HG02870 (cell line): Measurements from ENCODE around the gene CFAP97.
"Not testable (repeated sequence)": the region's sequence is repeated elsewhere in the genome, so short reads cannot be mapped to it uniquely, and the experiment has no call there.

ENCODE experiments used
- ATAC-seq: cut with Tn5 transposase; IDR thresholded peaks from one replicate; pipeline ENCODE4 v1.9.1; 2021; ENCODE audit warnings: mild to moderate bottlenecking, moderate library complexity; ENCODE audit not compliant: unreplicated experiment

Gene CFAP97

DNA sequence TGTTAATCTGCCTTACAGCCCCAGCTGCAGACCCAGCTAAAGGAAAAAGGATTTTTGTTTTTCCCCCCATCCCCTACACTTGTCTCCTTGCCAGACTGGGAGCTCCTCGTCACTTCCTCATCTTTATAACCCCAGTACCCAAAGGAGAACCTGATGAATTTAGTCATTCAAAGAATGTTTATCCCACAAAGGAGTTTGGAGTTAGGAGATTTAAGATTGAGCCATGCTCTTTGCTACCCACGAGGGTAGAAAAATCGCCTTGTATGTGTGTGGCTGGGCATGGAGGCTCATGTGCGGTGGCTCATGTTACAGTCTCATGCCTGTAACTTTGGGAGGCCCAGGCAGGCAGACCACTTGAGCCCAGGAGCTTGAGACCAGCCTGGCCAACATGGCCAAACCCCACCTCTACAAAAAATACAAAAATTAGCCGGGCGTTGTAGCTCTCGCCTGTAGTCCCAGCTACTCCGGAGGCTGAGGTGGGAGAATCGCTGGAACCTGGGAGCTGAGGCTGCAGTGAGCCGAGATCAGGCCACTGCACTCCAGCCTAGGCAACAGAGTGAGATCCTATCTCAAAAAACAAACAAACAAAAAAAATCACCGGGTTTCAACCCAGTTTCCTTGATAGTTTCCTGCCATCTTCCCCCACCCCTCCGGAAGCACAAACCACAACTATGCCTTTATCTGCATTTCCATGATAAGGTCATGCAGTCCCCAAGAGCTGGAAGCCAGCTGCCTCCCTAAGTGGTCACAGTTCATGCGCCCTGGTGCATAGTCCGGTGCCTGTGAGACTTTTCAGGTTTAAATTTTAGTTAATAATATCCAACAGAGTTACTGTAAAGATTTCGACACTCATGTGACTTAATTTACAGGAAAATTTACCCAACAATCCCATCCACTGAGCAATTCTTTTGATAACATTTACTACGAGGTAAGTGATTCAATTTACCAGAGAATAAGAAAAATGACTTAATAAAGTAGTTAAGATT, 1.5 kb downstream of the CFAP97 start:
- no peak for ATAC-seq

DNA sequence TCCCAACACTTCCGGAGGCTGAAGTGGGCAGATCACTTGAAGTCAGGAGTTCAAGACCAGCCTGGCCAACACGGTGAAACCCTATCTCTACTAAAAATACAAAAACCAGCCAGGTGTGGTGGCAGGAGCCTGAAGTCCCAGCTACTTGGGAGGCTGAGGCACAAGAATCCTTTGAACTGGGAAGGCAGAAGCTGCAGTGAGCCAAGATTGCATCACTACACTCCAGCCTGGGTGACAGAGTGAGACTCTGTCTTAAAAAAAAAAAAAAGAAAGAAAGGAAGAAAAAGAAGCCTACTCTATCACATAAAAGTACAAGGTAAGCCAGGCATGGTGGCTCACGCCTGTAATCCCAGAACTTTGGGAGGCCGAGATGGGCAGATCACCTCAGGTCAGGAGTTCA, 5.6 kb downstream of the CFAP97 start:
- ATAC-seq: not testable (repeated sequence)

DNA sequence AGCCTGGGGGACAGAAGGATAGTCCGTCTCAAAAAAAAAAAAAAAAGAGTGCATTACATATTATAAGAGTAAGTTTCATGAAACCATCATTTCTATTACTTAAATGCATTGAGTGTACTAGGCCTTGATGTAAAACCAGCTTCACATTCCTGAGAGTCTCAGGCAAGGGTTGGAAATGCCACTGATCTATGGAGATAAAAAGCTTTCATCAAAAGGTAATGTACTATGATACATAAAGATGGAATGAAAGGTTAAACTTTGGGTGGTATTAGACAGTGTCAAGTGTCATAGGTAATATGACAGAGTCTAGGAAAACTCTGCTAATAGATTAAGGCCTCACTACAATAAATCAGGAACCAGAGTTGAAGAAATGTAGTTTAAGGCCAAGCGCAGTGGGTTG, 7.4 kb downstream of the CFAP97 start:
- no peak for ATAC-seq

DNA sequence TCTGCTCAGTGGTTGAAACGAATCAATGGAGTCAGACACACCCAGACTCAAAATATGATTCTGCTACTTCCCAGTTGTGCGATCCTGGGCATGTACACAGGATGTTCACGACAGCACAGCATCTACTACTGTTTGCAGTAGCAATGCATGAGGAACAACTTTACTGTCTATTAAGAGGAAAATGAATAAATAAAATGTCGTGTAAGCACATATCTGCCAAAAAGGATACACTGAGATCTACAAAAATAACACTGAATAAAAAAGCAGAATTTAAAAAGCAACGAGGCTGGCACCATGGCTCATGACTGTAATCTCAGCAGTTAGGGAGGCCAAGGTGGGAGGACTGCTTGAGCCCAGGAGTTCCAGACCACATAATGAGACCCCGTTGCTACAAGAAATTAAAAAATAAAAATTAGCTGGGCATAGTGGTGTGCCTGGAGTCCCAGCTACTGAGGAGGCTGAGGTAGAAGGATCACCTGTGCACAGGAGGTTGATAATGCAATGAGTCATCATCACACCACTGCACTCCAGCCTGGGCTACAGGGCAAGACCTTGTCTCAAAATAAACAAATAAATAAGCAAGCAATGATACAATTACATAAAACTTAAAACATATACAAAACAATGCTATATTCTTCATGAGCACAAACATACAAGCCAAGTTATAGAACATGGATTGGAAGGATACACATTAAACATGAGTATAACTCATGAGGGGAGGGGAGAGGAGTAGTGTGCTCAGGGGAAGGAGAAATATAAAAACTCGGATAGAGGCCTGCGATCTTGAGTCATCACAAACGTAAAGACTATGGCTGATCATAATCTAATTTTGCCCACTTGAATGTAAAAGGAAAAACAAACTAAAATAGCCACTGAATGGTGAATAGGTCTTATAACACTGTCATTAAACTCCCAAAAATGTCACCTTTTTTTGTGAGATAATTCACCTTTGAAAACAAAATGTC, 8.6 kb downstream of the CFAP97 start:
- no peak for ATAC-seq

DNA sequence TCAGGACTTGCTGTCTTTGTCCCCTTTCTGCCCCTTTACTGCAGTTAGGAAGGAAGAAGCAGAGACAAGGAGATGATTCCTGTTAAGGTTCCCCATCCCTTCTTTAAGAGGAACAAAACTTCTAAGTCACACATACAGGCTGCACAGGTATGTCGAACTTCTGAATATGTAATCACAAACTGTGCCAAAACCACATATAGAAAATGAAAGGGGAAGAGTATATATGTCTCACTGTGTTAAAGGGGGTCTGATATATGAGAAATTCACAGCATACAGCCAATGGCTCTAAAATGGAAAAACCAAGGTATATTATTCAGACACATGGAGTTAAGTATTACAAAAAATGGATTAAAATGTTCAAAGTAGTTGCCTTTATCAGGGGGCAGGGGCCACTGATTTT, 11.7 kb downstream of the CFAP97 start:
- ATAC-seq: peak; percentile 81

DNA sequence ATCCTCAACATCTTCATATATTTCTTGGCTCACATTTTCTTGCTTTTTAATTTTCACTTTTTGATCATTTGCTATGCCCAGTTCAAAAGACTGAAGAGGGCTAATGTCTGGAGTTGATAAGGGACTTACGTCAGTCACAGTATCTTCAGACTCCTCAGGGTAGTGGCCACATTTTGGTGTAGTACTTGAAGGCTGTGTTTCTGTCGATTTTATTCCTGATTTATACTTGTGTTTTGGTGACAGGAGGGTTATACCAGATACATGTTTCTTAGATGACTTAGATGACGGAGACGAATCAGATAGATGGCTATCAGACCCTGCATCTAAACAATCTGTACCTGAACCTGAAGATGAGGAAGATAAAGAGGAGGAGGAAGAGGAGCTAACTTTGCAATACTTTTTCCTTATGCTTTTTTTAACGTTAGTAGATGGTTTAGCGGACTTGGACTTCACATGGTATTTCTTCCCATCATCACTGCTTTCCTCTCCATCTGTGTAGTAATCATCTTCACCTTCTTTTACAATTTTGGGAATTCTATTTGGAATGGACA, 13.4 kb downstream of the CFAP97 start:
- no peak for ATAC-seq

DNA sequence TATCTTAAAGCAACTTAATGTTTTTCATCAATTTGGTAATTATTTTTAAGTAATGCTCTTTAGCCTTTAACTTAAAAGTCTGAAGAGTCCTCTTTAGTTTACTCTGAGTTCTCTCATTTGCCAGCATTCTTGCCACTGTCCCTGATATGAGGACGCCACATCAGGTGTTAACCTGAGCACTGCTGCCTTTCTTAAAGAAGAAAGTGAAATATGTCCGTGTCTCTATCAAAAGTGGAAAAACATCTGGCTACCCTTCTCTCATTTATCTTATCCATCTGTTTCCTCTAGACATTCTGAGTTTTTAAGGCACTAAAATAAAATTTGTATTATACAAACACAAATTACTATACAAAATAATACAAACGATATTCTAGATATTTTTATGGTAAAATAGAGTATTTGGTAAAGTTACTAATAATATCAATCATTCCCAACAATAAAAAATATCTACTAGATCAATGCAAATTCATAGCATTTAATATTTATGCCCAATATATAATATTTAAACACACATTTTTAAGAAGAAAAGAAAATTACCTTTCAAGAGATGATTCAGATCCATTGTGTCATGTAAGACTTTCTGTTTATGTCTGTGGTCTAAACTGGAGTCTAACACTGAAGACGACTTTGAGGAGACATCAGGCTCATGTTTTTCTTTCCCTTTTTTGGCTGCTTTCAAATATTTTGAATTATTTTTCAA, 14.0 kb downstream of the CFAP97 start:
- ATAC-seq: no peak

DNA sequence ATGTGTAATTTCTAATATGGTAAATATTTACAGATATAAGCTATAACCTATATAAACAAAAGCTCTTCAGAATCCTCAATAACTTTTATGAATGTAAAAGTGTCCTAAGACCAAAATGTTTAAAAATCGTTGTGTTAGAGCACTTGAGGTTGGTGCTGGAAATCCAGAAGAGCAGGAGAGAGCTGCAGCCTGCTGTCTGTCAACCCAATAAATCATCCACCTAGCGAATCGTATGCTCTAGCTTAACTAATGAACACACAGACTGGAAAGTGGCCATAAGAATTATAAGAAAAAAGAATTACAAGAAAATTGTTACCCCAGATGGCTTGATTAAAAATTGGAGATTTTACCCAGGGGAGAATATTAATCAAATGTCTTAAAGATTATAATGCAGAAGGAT, 17.0 kb downstream of the CFAP97 start:
- no peak for ATAC-seq

DNA sequence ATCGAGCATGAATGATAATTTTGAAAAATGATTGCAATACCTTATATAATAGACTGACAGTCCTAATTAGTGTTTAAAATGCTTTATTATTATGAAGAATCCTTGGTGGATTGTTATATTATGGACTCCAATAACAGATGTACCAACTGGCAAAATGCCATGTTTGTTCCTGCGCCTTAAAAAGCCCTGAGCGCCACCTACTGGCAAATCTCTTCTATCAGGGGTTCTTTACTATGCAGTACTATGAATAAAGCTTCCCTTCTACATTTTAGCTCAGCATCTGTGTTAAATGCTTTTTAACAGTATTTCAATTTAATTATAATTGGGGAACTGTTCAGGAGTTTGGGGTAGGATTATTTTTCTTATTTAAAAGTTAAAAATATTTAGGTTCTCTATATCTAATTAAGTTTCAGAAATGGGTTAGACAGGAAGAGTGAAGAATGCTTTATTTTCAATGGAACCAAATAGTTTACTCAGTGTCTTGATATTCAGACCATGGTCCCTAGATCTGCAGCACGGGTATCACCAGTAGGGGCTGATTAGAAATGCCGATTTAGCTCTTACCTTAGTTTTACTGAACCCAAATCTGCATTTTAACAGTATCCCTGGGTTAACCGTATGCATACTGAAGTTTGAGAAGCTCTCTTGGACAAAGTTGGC, 20.0 kb downstream of the CFAP97 start:
- ATAC-seq: peak; percentile 49

DNA sequence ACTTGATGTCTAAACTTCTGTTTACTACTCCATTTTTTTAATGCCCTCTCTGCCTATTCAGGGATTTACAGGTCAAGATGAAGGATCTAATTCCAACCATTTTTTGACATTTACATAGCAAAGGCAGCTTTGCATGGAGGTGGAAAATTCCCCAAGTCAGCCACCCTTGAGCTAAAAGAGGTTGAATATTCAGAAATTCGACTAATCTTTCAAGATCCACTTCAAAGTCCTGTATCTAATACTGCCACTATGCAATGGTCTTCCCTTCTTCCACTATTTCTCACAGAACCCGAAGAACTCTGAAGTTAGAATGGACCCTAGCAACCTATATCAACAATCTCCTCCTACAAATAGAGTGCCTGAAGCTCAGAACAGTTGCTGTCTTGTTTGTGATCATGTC, 21.6 kb downstream of the CFAP97 start:
- ATAC-seq: no peak

DNA sequence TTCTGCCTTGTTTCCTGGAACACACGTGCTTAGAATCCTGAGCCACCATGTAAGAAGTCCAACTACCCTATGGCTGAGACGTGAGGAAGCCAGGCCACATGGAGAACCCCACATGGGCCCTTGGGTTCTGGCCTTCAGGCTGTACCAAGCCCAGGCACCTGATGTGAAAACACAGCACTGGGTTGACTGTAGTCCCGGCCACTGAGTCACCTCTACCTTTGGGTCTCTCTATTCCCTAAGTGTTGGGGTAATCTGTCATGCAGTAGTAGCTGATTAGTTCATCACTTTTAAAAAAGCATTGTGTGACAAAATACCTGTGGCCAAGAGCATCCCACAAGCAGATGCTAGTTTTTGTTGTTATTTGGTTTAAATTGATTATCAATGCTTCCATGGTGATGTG, 24.3 kb downstream of the CFAP97 start:
- no peak for ATAC-seq

DNA sequence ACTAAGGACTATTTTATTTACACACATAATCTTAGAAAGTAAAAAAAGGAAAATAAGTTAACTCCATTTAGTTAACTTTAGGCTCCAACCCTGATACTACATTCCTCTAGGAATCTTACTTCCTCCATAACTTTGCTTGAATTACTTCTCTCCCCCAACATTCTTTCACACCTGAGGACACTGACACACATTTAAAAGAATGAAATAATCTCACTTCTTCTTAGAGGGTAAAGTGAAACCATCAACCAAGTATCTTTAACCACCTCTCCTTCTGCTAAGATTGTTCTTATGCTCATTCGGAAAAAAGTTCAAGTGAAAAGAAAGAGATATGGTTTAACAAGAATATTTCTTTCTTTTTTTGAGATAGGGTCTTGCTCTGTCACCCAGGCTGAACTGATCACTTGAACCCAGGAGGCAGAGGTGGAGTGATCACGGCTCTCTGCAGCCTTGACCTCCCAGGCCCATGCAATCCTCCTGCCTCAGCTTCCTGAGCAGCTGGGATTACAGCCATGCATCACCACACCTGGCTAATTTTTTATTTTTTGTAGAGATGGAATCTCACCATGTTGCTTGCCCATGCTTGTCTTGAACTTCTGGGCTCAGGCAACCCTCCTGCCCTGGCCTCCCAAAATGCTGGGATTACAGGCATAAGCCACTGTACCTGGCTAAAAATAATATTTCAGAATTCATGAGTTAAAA, 32.3 kb downstream of the CFAP97 start:
- ATAC-seq: peak; percentile 84

DNA sequence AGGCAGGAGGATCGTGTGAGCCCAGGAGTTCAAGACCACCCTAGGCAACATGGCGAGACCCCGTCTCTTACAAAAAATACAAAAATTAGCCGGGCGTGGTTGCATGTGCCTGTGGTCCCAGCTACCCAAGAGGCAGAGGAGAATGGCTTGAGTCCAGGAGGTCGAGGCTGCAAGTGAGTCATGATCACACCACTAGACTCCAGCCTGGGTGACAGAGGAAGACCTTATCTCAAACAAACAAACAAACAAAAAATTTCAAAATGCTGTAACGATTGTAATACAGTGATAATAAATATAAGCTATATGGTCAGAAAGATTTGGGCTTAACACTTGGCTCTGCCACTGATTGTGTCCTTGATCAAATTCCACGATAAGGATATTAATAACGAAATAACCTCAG, 36.6 kb downstream of the CFAP97 start:
- no peak for ATAC-seq

DNA sequence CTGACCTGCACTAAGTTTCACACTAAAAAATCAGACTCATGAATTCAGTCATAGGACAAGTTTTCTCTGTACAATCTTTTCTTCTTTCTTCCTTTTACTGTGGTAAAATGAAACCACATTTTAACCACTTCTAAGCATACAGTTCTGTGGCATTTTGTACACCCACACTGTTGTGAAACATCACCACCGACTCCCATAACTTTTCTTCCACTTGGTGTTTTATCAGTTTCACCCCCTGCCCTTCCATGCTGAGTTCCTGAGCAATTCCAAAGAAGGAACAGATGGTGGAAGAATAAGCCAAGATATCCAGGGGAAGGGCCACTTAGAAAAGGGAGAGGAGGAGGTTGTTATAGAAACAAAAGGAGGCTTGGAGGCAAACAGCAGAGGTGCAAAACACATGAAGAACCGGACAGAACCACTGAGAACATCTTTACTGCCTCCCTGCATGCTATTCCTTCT, 38.2 kb downstream of the CFAP97 start:
- peak; percentile 98 for ATAC-seq

DNA sequence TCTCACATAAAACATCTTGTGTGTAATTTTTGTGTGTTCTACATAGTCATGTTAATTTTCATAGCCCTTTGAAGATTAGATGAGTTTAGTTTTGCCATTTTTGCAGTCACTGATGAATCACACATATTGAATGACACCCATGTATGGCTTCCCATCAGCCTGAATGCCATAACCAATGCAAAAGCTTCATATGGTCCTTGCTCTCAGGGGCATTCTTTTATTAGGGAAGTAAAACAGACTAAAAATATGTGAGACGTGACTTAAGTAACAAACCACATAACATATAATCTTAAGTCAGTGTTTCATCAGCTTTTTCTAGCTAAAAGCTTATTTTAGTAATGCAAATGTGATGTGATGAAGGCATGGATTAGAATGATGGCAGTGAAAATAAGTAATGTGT, 52.5 kb downstream of the CFAP97 start:
- ATAC-seq: no peak

DNA sequence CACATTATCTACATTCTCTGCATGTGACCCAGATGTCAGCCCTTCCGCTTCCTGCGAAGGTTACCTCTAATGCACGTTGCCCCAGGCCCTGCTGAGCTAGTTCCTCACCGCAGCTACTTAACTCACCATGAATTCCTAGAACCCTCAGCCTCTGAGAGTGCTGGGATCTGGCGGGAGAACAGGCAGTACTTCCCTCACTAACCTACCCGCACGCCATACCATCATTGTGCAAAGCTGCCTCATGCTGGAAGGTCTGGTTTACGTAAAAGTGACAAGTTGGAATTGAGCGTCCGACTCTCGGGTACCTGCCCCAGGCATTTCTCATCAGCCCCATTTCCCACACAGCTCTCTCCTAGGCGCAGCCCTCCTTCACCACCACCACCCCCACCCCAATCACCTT, 54.4 kb downstream of the CFAP97 start:
- ATAC-seq: no peak

DNA sequence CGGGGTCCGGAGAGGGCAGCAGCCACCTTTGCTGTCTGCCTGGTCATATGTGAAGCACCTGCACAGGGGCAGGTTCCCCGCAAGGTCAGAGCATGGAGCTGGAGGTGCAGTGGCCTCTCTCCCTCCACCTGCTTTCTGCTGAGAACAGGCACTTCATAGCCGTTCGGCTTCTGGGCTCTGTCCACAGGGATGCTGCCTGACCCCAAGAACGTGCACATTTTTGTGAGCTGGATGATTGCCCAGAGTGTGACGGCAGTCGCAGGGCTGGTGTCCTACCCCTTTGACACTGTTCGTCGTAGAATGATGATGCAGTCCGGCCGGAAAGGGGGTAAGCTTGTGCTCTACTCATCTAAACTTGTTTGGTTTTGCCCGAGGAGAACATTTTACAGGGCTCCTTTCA, 58.2 kb downstream of the CFAP97 start:
- no peak for ATAC-seq

DNA sequence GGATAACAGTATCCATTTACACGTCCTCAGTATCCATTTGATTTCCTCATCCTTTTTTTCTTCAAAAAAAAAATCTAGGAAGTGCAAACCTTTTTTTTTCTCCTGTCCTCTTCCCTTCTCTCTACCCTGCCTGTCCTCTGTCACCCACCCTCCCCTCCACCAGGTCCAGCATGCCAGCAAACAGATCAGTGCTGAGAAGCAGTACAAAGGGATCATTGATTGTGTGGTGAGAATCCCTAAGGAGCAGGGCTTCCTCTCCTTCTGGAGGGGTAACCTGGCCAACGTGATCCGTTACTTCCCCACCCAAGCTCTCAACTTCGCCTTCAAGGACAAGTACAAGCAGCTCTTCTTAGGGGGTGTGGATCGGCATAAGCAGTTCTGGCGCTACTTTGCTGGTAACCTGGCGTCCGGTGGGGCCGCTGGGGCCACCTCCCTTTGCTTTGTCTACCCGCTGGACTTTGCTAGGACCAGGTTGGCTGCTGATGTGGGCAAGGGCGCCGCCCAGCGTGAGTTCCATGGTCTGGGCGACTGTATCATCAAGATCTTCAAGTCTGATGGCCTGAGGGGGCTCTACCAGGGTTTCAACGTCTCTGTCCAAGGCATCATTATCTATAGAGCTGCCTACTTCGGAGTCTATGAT, 59.1 kb downstream of the CFAP97 start:
- no peak for ATAC-seq

DNA sequence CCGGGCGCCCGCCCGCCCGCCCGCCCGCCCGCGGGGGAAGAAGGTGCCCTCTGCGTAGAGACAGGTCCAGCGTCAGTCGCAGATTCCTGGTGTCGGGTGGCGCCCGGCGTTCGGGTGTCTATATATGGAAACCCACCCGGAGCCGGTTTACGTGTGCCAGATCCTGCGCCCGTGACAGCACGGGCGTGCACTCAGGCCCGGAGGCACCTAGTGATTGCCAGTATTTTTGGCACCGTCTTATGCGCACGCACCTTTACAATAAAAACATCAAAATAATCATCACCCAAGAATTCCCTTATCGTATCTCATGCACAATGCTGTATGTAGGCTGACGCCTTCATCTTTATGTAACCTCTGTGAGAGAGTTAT, 60.2 kb downstream of the CFAP97 start:
- ATAC-seq: peak; percentile 12
